ENCODE results near the gene HAND2.

DNA sequence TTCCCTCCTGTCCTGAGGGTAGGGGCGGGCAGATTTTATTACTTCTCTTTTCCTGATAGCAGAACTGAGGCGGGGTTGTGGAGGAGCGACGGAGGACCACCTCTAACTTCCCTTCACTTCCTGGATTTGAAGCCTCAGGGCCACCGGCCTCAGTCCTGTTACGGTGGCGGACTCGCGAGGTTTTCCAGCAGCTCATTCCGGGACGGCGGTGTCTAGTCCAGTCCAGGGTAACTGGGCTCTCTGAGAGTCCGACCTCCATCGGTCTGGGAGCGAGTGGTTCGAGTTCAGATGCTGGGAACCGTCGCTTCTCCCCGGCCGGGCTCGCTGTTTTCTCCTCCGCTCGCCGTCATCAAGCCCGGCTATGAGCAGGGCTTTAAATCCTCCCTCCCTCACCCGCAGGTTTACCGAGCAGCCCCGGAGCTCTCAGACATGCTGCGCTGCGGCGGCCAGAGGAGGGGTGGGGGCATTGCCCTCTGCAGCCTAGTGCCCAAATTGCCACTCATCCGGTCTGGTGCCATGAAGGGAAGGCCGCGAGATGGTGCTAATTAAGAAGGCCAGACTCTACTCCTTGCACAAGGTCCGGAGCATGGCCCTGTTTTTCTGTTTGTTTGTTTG is 23.3 kb downstream of the HAND2 start:
- TF ChIP-seq CTCF (IDR thresholded peaks at IDR 0.05) (no peak), POLR2A (IDR thresholded peaks at IDR 0.05) (no peak), POLR2AphosphoS5 (IDR thresholded peaks at IDR 0.05) (no peak)
